GM12873 (cell line): ENCODE results near the gene PLEKHJ1.
A peak's percentile ranks its signal among the peaks of the same experiment; 100 is the strongest.

Experiments
- TF ChIP-seq, protein P1 (sequence below): IDR thresholded peaks from 2 replicates; pipeline ENCODE4 v1.5.1; 2012; ENCODE audit warnings: low read depth, mild to moderate bottlenecking, moderate library complexity, low read length, control low read depth; ENCODE audit not compliant: insufficient read depth; ENCODE audit errors: missing control alignments

PLEKHJ1 gene

GRCh38 chr19:2208975-2209374, 27.2 kb downstream of the PLEKHJ1 start:
- TF ChIP-seq, protein P1, sequence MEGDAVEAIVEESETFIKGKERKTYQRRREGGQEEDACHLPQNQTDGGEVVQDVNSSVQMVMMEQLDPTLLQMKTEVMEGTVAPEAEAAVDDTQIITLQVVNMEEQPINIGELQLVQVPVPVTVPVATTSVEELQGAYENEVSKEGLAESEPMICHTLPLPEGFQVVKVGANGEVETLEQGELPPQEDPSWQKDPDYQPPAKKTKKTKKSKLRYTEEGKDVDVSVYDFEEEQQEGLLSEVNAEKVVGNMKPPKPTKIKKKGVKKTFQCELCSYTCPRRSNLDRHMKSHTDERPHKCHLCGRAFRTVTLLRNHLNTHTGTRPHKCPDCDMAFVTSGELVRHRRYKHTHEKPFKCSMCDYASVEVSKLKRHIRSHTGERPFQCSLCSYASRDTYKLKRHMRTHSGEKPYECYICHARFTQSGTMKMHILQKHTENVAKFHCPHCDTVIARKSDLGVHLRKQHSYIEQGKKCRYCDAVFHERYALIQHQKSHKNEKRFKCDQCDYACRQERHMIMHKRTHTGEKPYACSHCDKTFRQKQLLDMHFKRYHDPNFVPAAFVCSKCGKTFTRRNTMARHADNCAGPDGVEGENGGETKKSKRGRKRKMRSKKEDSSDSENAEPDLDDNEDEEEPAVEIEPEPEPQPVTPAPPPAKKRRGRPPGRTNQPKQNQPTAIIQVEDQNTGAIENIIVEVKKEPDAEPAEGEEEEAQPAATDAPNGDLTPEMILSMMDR = no peak

GRCh38 chr19:2207991-2208860, 27.9 kb downstream of the PLEKHJ1 start:
- TF ChIP-seq, protein P1 = peak; percentile 34

GRCh38 chr19:2207008-2207407, 29.1 kb downstream of the PLEKHJ1 start:
- TF ChIP-seq, protein P1 = no peak

- TF ChIP-seq, protein P1 = no peak
Measured at GRCh38 chr19:2202366-2202765, 33.8 kb downstream of the PLEKHJ1 start.

DNA sequence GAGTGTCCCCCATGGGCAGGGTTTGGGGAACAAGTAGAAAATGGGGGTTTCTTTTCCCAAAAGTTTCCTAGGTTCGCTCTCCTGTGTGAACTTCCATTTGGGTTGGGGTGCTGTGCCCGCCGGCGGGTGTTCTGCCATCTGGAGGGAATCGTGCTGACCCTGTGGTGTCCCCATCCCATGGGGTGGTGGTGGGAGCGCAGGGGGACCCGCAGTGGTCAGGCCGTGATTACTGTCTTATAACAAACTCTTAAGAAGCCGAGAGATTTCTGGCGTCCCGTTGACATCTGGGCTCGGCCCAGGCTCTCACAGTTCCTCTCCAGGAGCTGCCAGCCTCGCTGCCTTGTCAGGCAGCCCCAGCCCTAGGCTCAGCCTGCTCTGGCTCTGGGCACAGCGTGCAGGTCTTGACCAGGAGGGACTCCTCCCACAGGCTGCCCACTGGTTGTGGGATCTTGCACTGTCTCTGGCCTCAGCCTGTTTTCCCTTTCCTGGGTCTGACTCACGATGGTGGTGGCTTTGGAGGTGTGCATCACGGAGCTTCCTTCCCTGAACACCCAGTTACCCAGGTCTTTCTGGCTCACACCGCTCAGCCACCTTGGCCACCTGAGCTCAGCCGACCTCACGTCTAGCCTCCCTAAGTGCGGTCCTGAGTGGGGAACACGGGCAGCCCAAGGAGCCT, 34.5 kb downstream of the PLEKHJ1 start:
- TF ChIP-seq, protein P1 = no peak

GRCh38 chr19:2199861-2200623, 36.1 kb downstream of the PLEKHJ1 start:
- TF ChIP-seq, protein P1 = no peak

DNA sequence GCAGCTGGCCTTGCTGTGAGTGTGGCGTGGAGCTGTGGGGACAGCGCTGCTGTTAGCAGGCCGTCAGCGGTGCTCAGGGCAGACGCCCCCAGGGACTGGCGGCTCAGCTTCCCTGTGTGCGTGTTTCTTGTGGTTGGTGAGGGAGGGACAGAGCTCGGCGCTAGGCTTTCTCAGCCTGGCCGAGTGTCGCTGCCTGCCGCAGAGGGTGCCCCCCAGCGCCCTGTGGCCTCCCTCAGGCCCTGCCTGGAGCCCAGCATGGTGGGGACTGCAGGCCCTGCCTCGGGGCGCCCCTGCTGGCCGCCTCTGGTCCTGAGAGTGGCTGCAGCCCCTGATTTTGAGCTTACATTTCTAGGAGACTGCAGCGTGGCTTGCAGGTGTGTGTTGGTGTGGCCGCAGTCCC, 36.9 kb downstream of the PLEKHJ1 start:
- TF ChIP-seq, protein P1 = peak; percentile 44
